Right atrium auricular region (tissue), 2 donors: ENCODE data around the gene DRP2. TPM values are rescaled to one million over a fixed set of nuclear protein-coding genes. Genes with fewer than 3 reads are reported as not detected.

Experiments used
- DNase-seq: peaks from one replicate; pipeline ENCODE4 v3.0.0-alpha.2; 2019; ENCODE audit warnings: low spot score
- H3K27ac ChIP-seq, 2 donors: fragments of 200-600 bp; sonication (generic); 1 replicate in 1 of 2; 2 replicates in 1 of 2; pipeline ENCODE4 v1.5.1; 2016 to 2019
- H3K27me3 ChIP-seq, 2 donors: fragments of 200-600 bp; sonication (generic); one replicate each; pipeline versions ENCODE4 v1.5.1 to v1.6.0; 2017 to 2019
- H3K36me3 ChIP-seq: fragments of 200-600 bp; sonication (generic); one replicate; pipeline ENCODE4 v1.5.1; 2016
- H3K4me1 ChIP-seq, 2 donors: fragments of 200-600 bp; sonication (generic); one replicate each; pipeline versions ENCODE4 v1.5.1 to v1.6.0; 2017 to 2019
- H3K4me3 ChIP-seq, 2 donors: fragments of 200-600 bp; sonication (generic); 1 replicate in 1 of 2; 2 replicates in 1 of 2; pipeline ENCODE4 v1.5.1; 2017 to 2019; ENCODE audit warnings: mild to moderate bottlenecking in 1 of 2, moderate library complexity in 1 of 2
- H3K9me3 ChIP-seq, 2 donors: fragments of 200-600 bp; sonication (generic); one replicate each; pipeline ENCODE4 v1.5.1; 2019
- total RNA-seq, 2 donors: library from RNA; depleted of rRNA; stranded (reverse); fragments of >200 nt; gene quantifications; one replicate each; pipeline ENCODE4 v1.1.0, GENCODE V29; 2016
- TF ChIP-seq, protein P1 (sequence below), 2 donors: fragments of 200-600 bp; sonication (generic); IDR thresholded peaks; one replicate each; pipeline ENCODE4 v1.5.1; 2019; ENCODE audit warnings: antibody characterized with exemption in 2 of 2

The DRP2 gene
- total RNA-seq, 2 donors from 2014 or later, result 0.04 TPM; not detected in 1

DNA sequence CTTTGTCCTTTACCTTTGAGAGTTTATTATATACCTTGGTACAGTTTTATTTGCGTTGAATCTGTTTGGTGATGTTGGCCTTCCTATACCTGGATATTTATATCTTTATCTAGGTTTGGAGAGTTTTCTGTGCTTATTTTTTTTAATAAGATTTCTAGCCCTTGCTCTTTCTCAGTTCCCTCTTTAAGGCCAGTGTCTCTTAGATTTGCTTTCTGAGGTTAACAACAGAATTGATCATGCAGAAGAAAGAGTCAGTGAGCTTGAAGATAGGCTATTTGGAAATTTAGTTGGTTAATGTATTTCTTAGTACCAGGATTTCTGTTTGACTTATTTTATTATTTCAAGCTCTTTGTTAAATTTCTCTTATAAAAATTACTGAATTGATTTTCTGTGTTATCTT lies 84.2 kb downstream of the DRP2 start:
- no peak for DNase-seq
- Histone ChIP-seq H3K9me3 (no peaks in the 10 kb centered on the region), H3K27ac (no peak overlapping the region), H3K4me3 (no peak overlapping the region), H3K36me3 (no peaks in the 10 kb centered on the region), H3K4me1 (no peaks in the 10 kb centered on the region), H3K27me3 (no peaks in the 10 kb centered on the region)
- TF ChIP-seq, protein P1, sequence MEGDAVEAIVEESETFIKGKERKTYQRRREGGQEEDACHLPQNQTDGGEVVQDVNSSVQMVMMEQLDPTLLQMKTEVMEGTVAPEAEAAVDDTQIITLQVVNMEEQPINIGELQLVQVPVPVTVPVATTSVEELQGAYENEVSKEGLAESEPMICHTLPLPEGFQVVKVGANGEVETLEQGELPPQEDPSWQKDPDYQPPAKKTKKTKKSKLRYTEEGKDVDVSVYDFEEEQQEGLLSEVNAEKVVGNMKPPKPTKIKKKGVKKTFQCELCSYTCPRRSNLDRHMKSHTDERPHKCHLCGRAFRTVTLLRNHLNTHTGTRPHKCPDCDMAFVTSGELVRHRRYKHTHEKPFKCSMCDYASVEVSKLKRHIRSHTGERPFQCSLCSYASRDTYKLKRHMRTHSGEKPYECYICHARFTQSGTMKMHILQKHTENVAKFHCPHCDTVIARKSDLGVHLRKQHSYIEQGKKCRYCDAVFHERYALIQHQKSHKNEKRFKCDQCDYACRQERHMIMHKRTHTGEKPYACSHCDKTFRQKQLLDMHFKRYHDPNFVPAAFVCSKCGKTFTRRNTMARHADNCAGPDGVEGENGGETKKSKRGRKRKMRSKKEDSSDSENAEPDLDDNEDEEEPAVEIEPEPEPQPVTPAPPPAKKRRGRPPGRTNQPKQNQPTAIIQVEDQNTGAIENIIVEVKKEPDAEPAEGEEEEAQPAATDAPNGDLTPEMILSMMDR (IDR thresholded peaks at IDR 0.05), result no peak

Other genes starting within 250 kb of the DRP2 start
- 10 to 100 TPM; 14.0 to 19.1 TPM for gene TRMT2B, start 167.7 kb upstream of the DRP2 start, total RNA-seq
- under 1 TPM in 1 of 2 donors, not detected in 1; 0.33 TPM for gene TMEM35A, start 140.9 kb upstream of the DRP2 start, total RNA-seq
- gene CENPI, start 121.6 kb upstream of the DRP2 start, total RNA-seq, result under 1 TPM; 0.16 to 0.63 TPM
- gene TAF7L, start 71.5 kb downstream of the DRP2 start, total RNA-seq, result not detected
- 1 to 10 TPM; 4.5 to 6.3 TPM for gene TIMM8A, start 129.0 kb downstream of the DRP2 start, total RNA-seq
- 1 to 10 TPM; 2.1 to 2.4 TPM for gene BTK, start 166.4 kb downstream of the DRP2 start, total RNA-seq
- 1,000 to 10,000 TPM in 1 of 2 donors, 100 to 1,000 TPM in 1; 495 to 1,021 TPM for gene RPL36A, start 171.2 kb downstream of the DRP2 start, total RNA-seq
- 10 to 100 TPM in 1 of 2 donors, 1 to 10 TPM in 1; 9.7 to 11.8 TPM for gene GLA, start 188.1 kb downstream of the DRP2 start, total RNA-seq
- 10 to 100 TPM; 40.5 to 48.5 TPM for gene HNRNPH2, start 188.4 kb downstream of the DRP2 start, total RNA-seq